ENCODE measurements around the gene MAOB.

Gene MAOB

DNA sequence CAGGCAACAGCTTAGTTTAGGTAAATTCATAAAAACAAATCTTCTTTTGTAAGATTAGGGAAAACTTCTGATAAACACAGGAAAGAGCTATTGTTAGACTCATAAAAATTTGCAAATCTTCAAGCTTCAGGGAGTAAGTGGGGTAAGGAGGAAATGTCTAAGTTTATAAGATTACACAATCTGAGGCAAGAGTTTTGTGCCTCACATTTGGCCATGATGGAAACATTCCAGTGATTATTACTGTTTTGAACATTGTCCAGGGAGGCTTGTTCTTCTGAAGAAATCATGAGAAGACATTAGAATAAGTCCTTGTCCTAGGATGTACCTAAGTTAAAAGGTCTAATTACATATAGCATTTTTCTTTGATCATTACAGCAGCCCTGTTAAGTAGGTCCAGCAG lies 72.8 kb downstream of the MAOB start:
- H3K9me3 ChIP-seq (ENCODE audit: low read length), result no peaks in the 10 kb centered on the region
- H3K4me1 ChIP-seq (ENCODE audit: insufficient read depth, low read length, severe bottlenecking), result no peaks in the 10 kb centered on the region
- no peaks in the 10 kb centered on the region for H3F3A ChIP-seq (ENCODE audit: insufficient read depth, low read length)
- H3K36me3 ChIP-seq (ENCODE audit: insufficient read depth, low read length), result no peaks in the 10 kb centered on the region
- TF ChIP-seq EZH2 (IDR thresholded peaks at IDR 0.05; ENCODE audit: borderline replicate concordance, low read length), result no peak
- TF ChIP-seq, protein P1, sequence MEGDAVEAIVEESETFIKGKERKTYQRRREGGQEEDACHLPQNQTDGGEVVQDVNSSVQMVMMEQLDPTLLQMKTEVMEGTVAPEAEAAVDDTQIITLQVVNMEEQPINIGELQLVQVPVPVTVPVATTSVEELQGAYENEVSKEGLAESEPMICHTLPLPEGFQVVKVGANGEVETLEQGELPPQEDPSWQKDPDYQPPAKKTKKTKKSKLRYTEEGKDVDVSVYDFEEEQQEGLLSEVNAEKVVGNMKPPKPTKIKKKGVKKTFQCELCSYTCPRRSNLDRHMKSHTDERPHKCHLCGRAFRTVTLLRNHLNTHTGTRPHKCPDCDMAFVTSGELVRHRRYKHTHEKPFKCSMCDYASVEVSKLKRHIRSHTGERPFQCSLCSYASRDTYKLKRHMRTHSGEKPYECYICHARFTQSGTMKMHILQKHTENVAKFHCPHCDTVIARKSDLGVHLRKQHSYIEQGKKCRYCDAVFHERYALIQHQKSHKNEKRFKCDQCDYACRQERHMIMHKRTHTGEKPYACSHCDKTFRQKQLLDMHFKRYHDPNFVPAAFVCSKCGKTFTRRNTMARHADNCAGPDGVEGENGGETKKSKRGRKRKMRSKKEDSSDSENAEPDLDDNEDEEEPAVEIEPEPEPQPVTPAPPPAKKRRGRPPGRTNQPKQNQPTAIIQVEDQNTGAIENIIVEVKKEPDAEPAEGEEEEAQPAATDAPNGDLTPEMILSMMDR (IDR thresholded peaks at IDR 0.05; ENCODE audit: low read length), result no peak
- H4K20me1 ChIP-seq (ENCODE audit: insufficient read depth, low read length), result no peaks in the 10 kb centered on the region
- no peak overlapping the region for H3K9ac ChIP-seq (ENCODE audit: low read length)
- H3K27me3 ChIP-seq (ENCODE audit: insufficient read depth, low read length), result no peaks in the 10 kb centered on the region
- no peak overlapping the region for H2AFZ ChIP-seq (ENCODE audit: low read length)
- no peak overlapping the region for H3K4me3 ChIP-seq (ENCODE audit: low read depth, low read length, poor library complexity, severe bottlenecking)
- no peak overlapping the region for H3K27ac ChIP-seq (ENCODE audit: low read depth, low read length, poor library complexity, severe bottlenecking)
- no peaks in the 10 kb centered on the region for H3K79me2 ChIP-seq (ENCODE audit: insufficient read depth, low read length)
- no peak overlapping the region for H3K4me2 ChIP-seq (ENCODE audit: low read length)
- no peaks in the 10 kb centered on the region for H3K9me2 ChIP-seq (ENCODE audit: low read depth, low read length)

DNA sequence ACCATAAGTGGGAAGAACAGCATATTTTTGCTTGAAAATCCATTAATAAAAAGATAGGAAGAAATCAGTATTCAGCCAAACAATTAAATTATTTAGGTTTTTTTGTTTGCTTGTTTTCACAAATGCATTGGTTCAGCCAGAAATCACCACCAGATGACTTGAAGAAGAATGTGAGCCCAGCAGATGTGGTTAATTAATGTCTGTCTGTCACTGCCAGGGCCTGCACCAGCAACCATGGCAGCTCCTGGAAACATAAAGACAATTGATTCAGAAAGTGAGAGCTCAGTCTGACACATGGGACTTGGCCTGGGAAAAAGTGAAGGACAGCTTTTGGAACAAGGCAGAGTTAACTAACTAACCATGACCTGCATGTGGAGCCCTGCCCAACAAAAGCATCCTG lies 74.0 kb downstream of the MAOB start:
- Histone ChIP-seq H3K36me3 (ENCODE audit: insufficient read depth, low read length) (no peaks in the 10 kb centered on the region), H3K4me1 (ENCODE audit: insufficient read depth, low read length, severe bottlenecking) (no peaks in the 10 kb centered on the region), H2AFZ (ENCODE audit: low read length) (no peak overlapping the region), H4K20me1 (ENCODE audit: insufficient read depth, low read length) (no peaks in the 10 kb centered on the region), H3K27me3 (ENCODE audit: insufficient read depth, low read length) (no peaks in the 10 kb centered on the region), H3K9ac (ENCODE audit: low read length) (no peak overlapping the region), H3K27ac (ENCODE audit: low read depth, low read length, poor library complexity, severe bottlenecking) (no peak overlapping the region), H3K79me2 (ENCODE audit: insufficient read depth, low read length) (no peaks in the 10 kb centered on the region), H3K9me3 (ENCODE audit: low read length) (no peaks in the 10 kb centered on the region), H3K9me2 (ENCODE audit: low read depth, low read length) (no peaks in the 10 kb centered on the region), H3F3A (ENCODE audit: insufficient read depth, low read length) (no peaks in the 10 kb centered on the region), H3K4me3 (ENCODE audit: low read depth, low read length, poor library complexity, severe bottlenecking) (no peak overlapping the region), H3K4me2 (ENCODE audit: low read length) (no peak overlapping the region)
- TF ChIP-seq, protein P1 (IDR thresholded peaks at IDR 0.05; ENCODE audit: low read length), result no peak
- no peak for TF ChIP-seq EZH2 (IDR thresholded peaks at IDR 0.05; ENCODE audit: borderline replicate concordance, low read length)

DNA sequence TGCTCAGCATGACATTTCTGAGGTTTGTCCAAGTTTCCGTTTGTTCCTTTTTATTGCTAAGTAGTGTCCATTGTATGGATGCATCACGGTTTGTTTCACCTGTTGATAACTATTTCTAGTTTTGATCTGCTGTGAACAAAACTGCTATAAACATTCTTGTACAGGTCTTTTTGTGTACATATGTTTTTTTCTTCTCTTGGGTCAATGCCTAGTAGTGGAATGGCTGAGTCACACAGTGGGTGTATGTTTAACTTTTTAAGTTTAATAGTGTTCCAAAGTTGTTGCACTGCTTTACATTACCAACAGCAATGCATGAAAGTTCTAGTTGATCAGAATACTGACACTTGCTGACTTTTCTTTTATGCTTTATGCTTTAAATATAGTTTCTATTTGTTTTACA lies 76.7 kb downstream of the MAOB start:
- H3K27ac ChIP-seq (ENCODE audit: low read depth, low read length, poor library complexity, severe bottlenecking), result no peak overlapping the region
- H3F3A ChIP-seq (ENCODE audit: insufficient read depth, low read length), result no peaks in the 10 kb centered on the region
- H3K27me3 ChIP-seq (ENCODE audit: insufficient read depth, low read length), result no peaks in the 10 kb centered on the region
- H3K4me2 ChIP-seq (ENCODE audit: low read length), result no peak overlapping the region
- no peak overlapping the region for H2AFZ ChIP-seq (ENCODE audit: low read length)
- no peaks in the 10 kb centered on the region for H3K9me2 ChIP-seq (ENCODE audit: low read depth, low read length)
- no peaks in the 10 kb centered on the region for H3K9me3 ChIP-seq (ENCODE audit: low read length)
- H3K79me2 ChIP-seq (ENCODE audit: insufficient read depth, low read length), result no peaks in the 10 kb centered on the region
- TF ChIP-seq, protein P1 (IDR thresholded peaks at IDR 0.05; ENCODE audit: low read length), result no peak
- no peak for TF ChIP-seq EZH2 (IDR thresholded peaks at IDR 0.05; ENCODE audit: borderline replicate concordance, low read length)
- H3K4me3 ChIP-seq (ENCODE audit: low read depth, low read length, poor library complexity, severe bottlenecking), result no peak overlapping the region
- H4K20me1 ChIP-seq (ENCODE audit: insufficient read depth, low read length), result no peaks in the 10 kb centered on the region
- no peaks in the 10 kb centered on the region for H3K4me1 ChIP-seq (ENCODE audit: insufficient read depth, low read length, severe bottlenecking)
- no peak overlapping the region for H3K9ac ChIP-seq (ENCODE audit: low read length)
- H3K36me3 ChIP-seq (ENCODE audit: insufficient read depth, low read length), result no peaks in the 10 kb centered on the region
